ENCODE measurements around the gene ZNF248. TPM values are rescaled to one million over a fixed set of nuclear protein-coding genes. Genes with fewer than 3 reads are reported as not detected.

Gene ZNF248
- total RNA-seq, 2 experiments from 2014 or later, result 6.5 to 7.7 TPM

DNA sequence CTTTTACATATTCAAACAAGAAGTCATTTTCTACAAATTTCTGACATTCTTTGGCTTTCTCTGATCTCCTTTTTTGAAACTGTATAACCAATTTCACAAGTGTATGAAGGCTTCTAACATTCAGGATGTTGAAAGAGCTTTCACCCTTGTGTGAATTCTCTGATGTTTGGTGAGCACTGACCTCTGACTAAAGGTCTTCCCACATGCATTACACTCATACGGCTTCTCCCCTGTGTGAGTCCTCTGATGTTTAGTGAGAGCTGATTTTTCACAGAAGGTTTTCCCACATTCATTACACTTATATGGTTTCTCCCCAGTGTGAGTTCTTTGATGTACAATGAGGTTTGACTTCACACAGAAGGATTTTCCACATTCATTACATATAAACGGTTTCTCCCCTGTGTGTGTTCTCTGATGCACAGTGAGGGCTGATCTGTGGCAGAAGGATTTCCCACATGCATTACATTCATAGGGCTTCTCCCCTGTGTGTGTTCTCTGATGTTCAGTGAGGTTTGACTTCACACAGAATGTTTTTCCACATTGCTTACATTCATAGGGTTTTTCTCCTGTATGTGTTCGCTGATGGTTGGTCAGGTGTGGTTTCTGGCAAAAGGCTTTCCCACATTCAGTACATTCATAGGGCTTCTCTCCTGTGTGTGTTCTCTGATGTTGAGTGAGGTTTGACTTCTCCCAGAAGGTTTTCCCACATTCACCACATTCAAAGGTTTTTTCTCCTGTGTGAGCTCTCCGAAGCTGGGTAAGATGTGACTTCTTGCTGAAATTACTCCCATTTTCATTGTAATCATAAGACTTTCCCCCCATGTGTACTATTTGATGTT, 25.7 kb downstream of the ZNF248 start:
- ChIA-PET POLR2A (no interaction called here), CTCF (interaction anchor here (0.8 kb wide), 1 partner anchor 18 kb away, joined by 3 read pairs; no protein-coding TSS in a partner anchor)

GRCh38 chr10:37826806-37827205, 30.6 kb downstream of the ZNF248 start:
- CTCF ChIA-PET, result interaction anchor here (0.8 kb wide), 1 partner anchor 10 kb away, joined by 3 read pairs; no protein-coding TSS in a partner anchor

GRCh38 chr10:37821237-37821636, 36.2 kb downstream of the ZNF248 start:
- CTCF ChIA-PET, result interaction anchor here (0.6 kb wide), 1 partner anchor 1429 kb away, joined by 3 read pairs; no protein-coding TSS in a partner anchor
- POLR2A ChIA-PET, result no interaction called here

More at GRCh38 chr10:37826806-37827205, 30.6 kb downstream of the ZNF248 start:
- POLR2A ChIA-PET, result no interaction called here

DNA sequence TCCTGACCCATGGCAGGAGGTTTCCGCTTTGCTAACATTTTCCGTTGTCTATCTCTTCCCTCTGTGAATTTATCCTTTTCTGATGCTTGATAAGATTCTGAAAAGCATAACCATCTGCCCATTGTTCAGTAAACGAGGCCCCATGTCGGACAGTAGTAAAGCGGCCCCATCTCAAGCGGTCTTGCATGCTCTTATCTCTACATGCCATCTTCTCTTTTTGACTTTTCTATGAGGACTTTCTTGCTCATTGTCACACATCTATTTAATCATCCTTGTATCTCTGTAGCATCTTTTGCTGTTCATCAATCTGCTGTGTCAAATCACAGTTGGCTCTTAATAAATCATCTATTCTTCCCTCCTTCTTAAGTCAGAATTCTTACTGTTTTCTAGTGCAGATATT, 37.6 kb downstream of the ZNF248 start:
- ChIA-PET POLR2A (no interaction called here), CTCF (no interaction called here)

GRCh38 chr10:37816290-37816689, 41.1 kb downstream of the ZNF248 start:
- CTCF ChIA-PET, result interaction anchor here (0.7 kb wide), 1 partner anchor 11 kb away, joined by 3 read pairs; no protein-coding TSS in a partner anchor
- POLR2A ChIA-PET, result no interaction called here

GRCh38 chr10:37813763-37814162, 43.6 kb downstream of the ZNF248 start:
- POLR2A ChIA-PET, result no interaction called here
- CTCF ChIA-PET, result no interaction called here

DNA sequence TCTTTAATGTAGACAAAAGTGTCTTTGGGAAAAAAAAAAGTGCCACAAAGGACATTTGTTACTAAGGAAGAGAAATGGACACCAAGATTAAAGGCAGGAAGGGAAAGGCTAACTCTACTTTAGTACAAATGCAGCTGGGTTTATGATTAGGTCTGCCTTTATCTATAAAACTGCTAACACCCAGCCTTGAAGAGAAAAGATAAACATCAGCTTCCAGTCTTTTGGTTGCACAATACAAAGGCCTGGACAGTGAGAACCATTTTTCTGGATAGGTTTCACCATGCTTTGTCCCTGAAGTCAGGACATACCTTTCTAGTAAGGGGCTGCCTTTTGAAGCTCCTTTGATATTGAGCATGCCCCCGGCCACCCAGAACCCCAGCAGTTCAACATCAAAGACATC, 45.1 kb downstream of the ZNF248 start:
- CTCF ChIA-PET, result no interaction called here
- POLR2A ChIA-PET, result no interaction called here

- ChIA-PET CTCF (interaction anchor here (1.1 kb wide), 1 partner anchor 26 kb away, joined by 3 read pairs; no protein-coding TSS in a partner anchor), POLR2A (no interaction called here)
Measured at GRCh38 chr10:37803269-37803668, 54.1 kb downstream of the ZNF248 start.

DNA sequence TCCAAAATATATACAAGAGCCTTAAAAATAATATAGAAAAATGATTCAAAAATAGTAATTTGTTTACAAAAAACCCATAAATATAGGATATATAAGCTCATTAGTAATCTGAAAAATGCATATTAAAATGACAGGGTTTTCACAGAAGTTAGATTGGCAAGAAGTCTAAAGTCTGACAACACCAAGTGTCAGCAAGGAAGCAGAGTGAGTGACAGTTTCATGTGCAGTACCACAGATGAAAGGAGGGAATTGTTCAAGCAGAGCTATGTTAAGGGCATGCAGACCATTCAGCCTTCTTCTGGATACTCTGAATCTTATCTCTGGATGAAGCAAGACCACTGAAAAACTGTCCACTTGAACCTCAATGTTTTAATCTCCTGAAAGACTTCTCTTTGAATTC, 55.9 kb downstream of the ZNF248 start:
- POLR2A ChIA-PET, result no interaction called here
- CTCF ChIA-PET, result no interaction called here

DNA sequence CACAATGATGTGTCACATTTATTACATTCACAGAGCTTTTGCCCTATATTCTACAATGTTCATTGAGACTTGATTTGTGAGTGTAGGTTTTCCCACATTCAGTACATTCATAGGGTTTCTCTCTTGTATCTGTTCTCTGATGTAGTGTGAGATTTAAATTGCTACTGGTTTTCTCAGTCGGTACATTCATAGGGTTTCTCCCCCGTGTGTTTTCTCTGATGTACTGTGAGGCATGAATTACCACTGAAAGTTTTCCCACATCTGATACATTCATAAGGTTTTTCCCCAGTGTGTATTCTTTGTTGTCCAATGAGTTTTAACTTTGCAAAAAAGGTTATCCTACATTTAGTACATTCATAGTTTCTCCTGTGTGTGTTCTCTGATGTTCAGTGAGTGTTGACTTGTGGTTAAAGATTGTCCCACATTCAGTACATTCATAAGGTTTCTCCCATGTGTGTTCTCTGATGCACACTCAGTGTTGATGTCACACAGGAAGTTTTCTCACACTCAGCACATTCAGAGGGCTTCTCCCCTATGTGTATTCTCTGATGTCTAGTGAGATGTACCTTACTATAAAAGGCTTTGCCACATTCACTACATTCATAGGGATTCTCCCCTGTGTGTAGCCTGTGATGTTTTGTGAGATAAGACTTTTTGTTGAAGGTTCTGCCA, 63.0 kb downstream of the ZNF248 start:
- POLR2A ChIA-PET, result no interaction called here
- CTCF ChIA-PET, result no interaction called here

DNA sequence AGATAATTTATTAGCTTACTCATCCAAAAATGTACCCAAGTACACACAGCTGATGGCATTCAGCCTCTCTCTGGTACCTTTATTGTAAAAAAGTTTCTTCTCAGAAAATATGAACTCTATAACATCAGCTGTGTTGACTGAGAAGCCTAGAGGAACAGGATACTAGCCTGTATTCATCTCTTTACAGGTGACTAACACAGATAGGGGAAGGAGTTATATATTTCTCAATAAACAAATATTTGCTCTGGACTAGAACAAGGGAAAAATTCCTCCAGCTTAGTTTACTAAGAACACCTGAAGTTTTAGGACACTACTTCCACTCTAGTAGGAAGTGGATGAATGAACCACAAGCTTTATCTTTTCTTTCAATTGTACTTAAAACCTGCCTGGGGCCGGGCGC, 67.8 kb downstream of the ZNF248 start:
- POLR2A ChIA-PET, result no interaction called here

DNA sequence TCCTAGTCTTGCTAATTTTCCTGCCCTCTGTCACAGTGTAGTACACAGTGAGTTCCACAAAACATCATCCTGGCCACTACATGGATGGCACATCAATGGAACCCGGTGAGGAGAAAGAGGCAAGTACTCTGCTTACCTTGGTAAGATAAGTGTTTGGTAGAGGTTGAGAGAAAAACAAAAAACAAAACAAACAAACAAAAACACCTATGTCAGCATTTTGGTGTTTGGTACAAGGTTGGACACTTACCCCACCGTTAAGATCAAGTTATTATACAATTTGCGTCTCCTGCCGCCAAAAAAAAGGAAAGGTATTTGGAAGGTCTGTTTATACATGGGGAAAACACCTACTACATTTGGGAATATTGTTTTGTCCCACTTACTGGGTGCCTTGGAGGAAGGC, 72.7 kb downstream of the ZNF248 start:
- POLR2A ChIA-PET, result no interaction called here
- CTCF ChIA-PET, result no interaction called here

More for the DNA sequence above, 67.8 kb downstream of the ZNF248 start:
- CTCF ChIA-PET, result no interaction called here

DNA sequence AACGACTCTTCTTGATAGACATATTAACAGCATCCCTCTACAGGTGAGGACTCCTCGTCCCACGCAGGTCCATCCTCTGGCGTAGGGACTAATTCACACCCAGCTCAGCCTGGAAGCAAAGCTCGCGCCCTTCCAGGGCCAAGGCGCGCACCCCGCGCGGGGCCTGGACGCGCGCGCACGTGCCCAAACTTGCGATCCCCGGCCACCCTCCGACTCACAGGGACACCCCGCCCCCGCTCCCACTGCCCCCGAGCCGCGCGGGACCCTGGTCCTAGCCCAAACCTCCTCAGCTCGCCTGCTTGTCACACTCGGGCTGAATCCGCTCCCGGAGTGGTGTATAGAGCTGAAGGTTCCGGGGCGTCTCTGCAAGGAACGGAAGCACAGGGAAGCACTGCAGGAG, 76.9 kb downstream of the ZNF248 start:
- POLR2A ChIA-PET, result no interaction called here

GRCh38 chr10:37777056-37777455, 80.4 kb downstream of the ZNF248 start:
- ChIA-PET CTCF (interaction anchor here (0.8 kb wide), 1 partner anchor 27 kb away, joined by 3 read pairs; no protein-coding TSS in a partner anchor), POLR2A (no interaction called here)

More for the DNA sequence above, 76.9 kb downstream of the ZNF248 start:
- CTCF ChIA-PET, result no interaction called here

GRCh38 chr10:37775612-37776011, 81.8 kb downstream of the ZNF248 start:
- POLR2A ChIA-PET, result no interaction called here
- CTCF ChIA-PET, result no interaction called here

- POLR2A ChIA-PET, result no interaction called here
- CTCF ChIA-PET, result no interaction called here
Measured at GRCh38 chr10:37774351-37774750, 83.1 kb downstream of the ZNF248 start.

- CTCF ChIA-PET, result no interaction called here
- POLR2A ChIA-PET, result no interaction called here
Measured at GRCh38 chr10:37765216-37765615, 92.2 kb downstream of the ZNF248 start.

DNA sequence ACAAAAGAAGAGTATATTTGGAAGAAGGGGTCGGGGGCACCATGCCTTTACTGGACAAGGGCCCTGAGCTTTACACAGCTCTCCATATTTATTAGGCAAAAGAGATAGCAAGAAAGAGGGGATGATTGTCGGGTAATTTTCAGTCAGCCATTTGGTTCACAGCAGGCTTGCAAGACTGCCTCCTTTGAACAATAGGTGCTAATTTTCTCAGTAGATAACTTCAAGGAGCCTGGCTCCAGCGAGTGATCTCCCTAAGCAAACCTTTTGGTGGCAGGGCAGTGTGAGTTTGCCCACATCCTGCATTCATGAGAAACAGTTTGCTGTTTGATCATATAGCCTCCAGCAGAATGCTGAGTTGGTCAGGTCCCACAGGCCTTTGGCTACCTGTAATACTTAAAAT, 94.3 kb downstream of the ZNF248 start:
- ChIA-PET CTCF (no interaction called here), POLR2A (no interaction called here)

DNA sequence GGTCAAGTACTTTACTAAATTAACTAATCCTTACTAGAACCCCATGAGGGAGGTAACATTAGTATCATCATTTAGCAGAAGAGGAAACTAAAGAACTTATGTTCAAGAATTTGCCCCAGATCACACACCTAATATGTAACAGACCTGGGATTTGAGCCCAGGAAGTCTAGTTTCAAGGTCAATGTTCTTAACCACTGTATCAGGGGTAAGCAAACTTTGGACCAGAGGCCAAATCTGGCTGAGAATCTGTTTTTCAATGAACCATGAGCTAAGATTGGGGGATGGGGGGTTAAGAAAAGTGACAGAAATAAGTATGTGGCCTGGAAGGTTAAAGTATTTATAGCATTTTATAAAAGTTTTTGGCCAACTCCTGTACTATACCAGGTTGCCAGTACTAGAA, 95.1 kb downstream of the ZNF248 start:
- POLR2A ChIA-PET, result no interaction called here
- CTCF ChIA-PET, result no interaction called here

DNA sequence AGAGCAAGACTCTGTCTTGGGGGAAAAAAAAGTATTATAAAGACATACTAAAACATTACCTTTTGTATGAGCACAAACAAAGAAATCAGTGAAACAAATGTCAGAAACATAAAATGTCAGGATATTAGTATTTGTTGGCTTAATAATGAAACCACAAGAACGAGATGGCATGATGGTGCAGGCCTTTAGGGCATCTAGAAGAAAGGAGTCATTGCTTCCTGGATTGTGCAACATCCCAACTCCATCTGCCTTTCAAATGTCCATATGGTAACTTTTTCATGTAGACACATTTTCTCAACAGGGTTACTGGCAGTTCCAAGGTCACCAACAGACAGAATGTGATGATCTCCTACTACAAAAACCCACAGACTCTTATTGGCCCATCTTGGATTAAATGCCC, 96.6 kb downstream of the ZNF248 start:
- POLR2A ChIA-PET, result no interaction called here
- CTCF ChIA-PET, result no interaction called here

DNA sequence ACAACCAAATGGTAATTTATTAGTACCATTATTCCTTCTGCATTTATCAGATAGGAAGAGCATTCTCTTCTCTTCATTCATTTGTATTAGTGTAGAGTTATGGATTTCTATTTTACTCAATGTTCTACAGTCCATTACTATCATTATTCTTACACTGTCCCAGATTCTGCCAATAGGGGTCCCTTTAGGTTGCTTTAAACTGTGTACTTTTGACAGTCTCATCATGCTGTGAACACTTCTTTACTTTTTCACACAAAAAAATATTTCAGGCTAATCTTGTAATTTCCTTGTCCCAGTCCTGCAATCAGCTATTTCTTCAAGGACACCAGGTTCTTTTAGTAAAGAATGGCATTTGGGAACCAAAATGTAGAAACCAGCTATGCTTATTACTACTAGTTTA, 99.3 kb downstream of the ZNF248 start:
- ChIA-PET POLR2A (no interaction called here), CTCF (no interaction called here)
